Liver (tissue), 3 donors: Measurements from ENCODE around the gene DOCK9.

Source experiments
- ATF3 ChIP-seq: IDR thresholded peaks from 2 replicates; pipeline ENCODE4 v1.6.1; 2016; ENCODE audit warnings: antibody characterized with exemption
- CTCF ChIP-seq: fragments of 150-350 bp; IDR thresholded peaks from 2 replicates; pipeline ENCODE4 v1.5.1; 2017; ENCODE audit warnings: improper control_type of control experiment, low read depth, low read length; ENCODE audit not compliant: missing input control
- FOXA1 ChIP-seq: IDR thresholded peaks from 2 replicates; pipeline ENCODE4 v1.6.1; 2016; ENCODE audit warnings: antibody characterized with exemption
- GABPA ChIP-seq, 2 donors: IDR thresholded peaks in 1 of 2; conservative IDR thresholded peaks in 1 of 2; 2 replicates each; pipeline ENCODE4 v1.6.1; 2016; ENCODE audit warnings: antibody characterized with exemption in 2 of 2, mild to moderate bottlenecking in 1 of 2, moderate library complexity in 1 of 2
- JUND ChIP-seq, 2 donors: IDR thresholded peaks; 2 replicates each; pipeline ENCODE4 v1.6.1; 2016; ENCODE audit warnings: antibody characterized with exemption in 2 of 2
- REST ChIP-seq: IDR thresholded peaks from 2 replicates; pipeline ENCODE4 v1.6.1; 2016; ENCODE audit warnings: antibody characterized with exemption, mild to moderate bottlenecking
- RXRA ChIP-seq, 2 donors: IDR thresholded peaks; 2 replicates each; pipeline ENCODE4 v1.6.1; 2017 to 2018; ENCODE audit warnings: antibody characterized with exemption in 2 of 2, mild to moderate bottlenecking in 1 of 2
- TAF1 ChIP-seq: conservative IDR thresholded peaks from 2 replicates; pipeline ENCODE4 v1.6.1; 2016; ENCODE audit warnings: antibody characterized with exemption, mild to moderate bottlenecking
- TF ChIP-seq, protein P1 (sequence below): IDR thresholded peaks from 2 replicates; pipeline ENCODE4 v1.6.1; 2016; ENCODE audit warnings: antibody characterized with exemption
- donor health status: healthy.
- donor health status: healthy.

DNA sequence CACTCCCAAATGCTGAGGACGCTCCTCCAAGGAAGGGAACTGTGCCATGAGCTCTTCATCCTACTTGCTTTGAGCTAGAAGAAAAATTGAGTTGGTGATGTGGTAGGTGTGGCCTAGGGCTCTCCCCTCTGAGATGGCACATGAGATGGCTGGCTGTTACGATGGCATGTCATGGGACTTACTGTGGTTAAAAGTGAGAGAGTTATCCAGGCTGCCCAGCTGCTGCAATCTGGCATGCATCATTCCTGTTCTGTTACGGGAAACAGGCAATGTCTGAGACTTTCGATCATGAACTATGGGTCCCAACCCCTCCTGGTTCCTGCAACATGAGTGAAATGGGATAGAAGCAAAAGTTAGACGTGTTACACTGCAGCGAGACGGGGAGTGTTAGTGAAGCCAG, 132.1 kb downstream of the DOCK9 start:
- TF ChIP-seq JUND (IDR thresholded peaks at IDR 0.05) (no peak), CTCF (no peak), GABPA (IDR thresholded peaks at IDR 0.05 in 1 of 2, conservative IDR thresholded peaks at IDR 0.05 in 1 of 2) (no peak), REST (no peak), TAF1 (no peak), RXRA (IDR thresholded peaks at IDR 0.05) (no peak), FOXA1 (no peak), ATF3 (no peak)
- TF ChIP-seq, protein P1, sequence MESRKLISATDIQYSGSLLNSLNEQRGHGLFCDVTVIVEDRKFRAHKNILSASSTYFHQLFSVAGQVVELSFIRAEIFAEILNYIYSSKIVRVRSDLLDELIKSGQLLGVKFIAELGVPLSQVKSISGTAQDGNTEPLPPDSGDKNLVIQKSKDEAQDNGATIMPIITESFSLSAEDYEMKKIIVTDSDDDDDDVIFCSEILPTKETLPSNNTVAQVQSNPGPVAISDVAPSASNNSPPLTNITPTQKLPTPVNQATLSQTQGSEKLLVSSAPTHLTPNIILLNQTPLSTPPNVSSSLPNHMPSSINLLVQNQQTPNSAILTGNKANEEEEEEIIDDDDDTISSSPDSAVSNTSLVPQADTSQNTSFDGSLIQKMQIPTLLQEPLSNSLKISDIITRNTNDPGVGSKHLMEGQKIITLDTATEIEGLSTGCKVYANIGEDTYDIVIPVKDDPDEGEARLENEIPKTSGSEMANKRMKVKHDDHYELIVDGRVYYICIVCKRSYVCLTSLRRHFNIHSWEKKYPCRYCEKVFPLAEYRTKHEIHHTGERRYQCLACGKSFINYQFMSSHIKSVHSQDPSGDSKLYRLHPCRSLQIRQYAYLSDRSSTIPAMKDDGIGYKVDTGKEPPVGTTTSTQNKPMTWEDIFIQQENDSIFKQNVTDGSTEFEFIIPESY = no peak
